GM12878 (cell line): ENCODE measurements around the gene FRK. TPM values are rescaled to one million over a fixed set of nuclear protein-coding genes. Genes with fewer than 3 reads are reported as not detected.

Experiments
- ATAC-seq: fragments of 200-7000 bp; cut with Tn5 transposase; 3 replicates; pipeline ENCODE4 v1.9.1; 2020; ENCODE audit warnings: mild to moderate bottlenecking, moderate library complexity
- BruUV-seq: library from RNA; stranded (reverse); fragments of 400-500 nt; replicated peaks from 2 replicates; lab custom pipeline; 2021; lab: Mats Ljungman, UMichigan
- CTCF ChIA-PET: fragments of 300-600 bp; sonication (Branson Sonifier 250); formaldehyde crosslinking; extraction: SDS; loops from one replicate; lab custom pipeline; 2021; ENCODE audit warnings: inconsistent platforms; lab: Yijun Ruan, JAX
- POLR2A ChIA-PET: fragments of 350-600 bp; formaldehyde crosslinking; extraction: SDS; loops from one replicate; lab custom pipeline; 2021; ENCODE audit warnings: inconsistent platforms; lab: Charles Lee
- RAD21 ChIA-PET: fragments of 300-600 bp; sonication (Branson Sonifier 250); formaldehyde crosslinking; loops from one replicate; lab custom pipeline; 2023; ENCODE audit warnings: antibody characterized with exemption; ENCODE audit not compliant: unreplicated experiment; lab: Charles Lee
- SMC1A ChIA-PET: fragments of 300-600 bp; sonication (Branson Sonifier 250); formaldehyde crosslinking; loops from one replicate; lab custom pipeline; 2023; ENCODE audit not compliant: unreplicated experiment, uncharacterized antibody; lab: Charles Lee
- DNase-seq: peaks from one replicate; pipeline ENCODE4 v3.0.0-alpha.2; 2011; ENCODE audit warnings: low read depth, low spot score
- FAIRE-seq: peaks from 3 replicates; lab custom pipeline; 2011; peaks lifted over from hg19 to GRCh38; lab: Jason Lieb, UNC
- H2AFZ ChIP-seq: 2 replicates; pipeline ENCODE4 v1.6.0; 2011; ENCODE audit warnings: low read depth, low read length, control low read depth; ENCODE audit not compliant: control insufficient read depth
- H3K27ac ChIP-seq: 2 replicates; pipeline ENCODE4 v1.5.1; 2011; ENCODE audit warnings: control low read depth; ENCODE audit not compliant: control insufficient read depth, insufficient read depth
- H3K27me3 ChIP-seq, 2 experiments: replicated peaks in 1 of 2; 2 replicates each; pipeline versions ENCODE4 v1.6.0 to v1.6.1; 2011; ENCODE audit warnings: low read length in 1 of 2; ENCODE audit not compliant: control insufficient read depth in 2 of 2, insufficient read depth in 2 of 2
- H3K36me3 ChIP-seq, 2 experiments: 2 replicates each; pipeline ENCODE4 v1.5.1; 2011; ENCODE audit warnings: low read length in 1 of 2; ENCODE audit not compliant: control insufficient read depth in 2 of 2, insufficient read depth in 2 of 2
- H3K4me1 ChIP-seq: 2 replicates; pipeline ENCODE4 v1.6.1; 2011; ENCODE audit warnings: mild to moderate bottlenecking, low read length, moderate library complexity, mixed read lengths; ENCODE audit not compliant: control insufficient read depth, insufficient read depth
- H3K4me2 ChIP-seq: 2 replicates; pipeline ENCODE4 v1.6.0; 2011; ENCODE audit warnings: control low read depth; ENCODE audit not compliant: control insufficient read depth, insufficient read depth
- H3K4me3 ChIP-seq: fragments of 200-600 bp; sonication (generic); 2 replicates; pipeline ENCODE4 v1.5.1; 2016
- H3K79me2 ChIP-seq: 2 replicates; pipeline ENCODE4 v1.6.0; 2011; ENCODE audit warnings: low read length; ENCODE audit not compliant: control insufficient read depth, insufficient read depth
- H3K9ac ChIP-seq: 2 replicates; pipeline ENCODE4 v1.8.0; 2011; ENCODE audit warnings: low read length, control low read depth, mixed read lengths; ENCODE audit not compliant: control insufficient read depth, insufficient read depth
- H3K9me3 ChIP-seq: replicated peaks from 3 replicates; pipeline ENCODE4 v1.5.1; 2011; ENCODE audit warnings: mild to moderate bottlenecking, low read length; ENCODE audit not compliant: control insufficient read depth, insufficient read depth
- H4K20me1 ChIP-seq: 2 replicates; pipeline ENCODE4 v1.6.0; 2011; ENCODE audit not compliant: control insufficient read depth, insufficient read depth
- CHD1 ChIP-seq: IDR thresholded peaks from 2 replicates; pipeline ENCODE4 v1.6.1; 2012; ENCODE audit warnings: low read depth, low read length, improper control_type of control experiment
- HDGF ChIP-seq: fragments of 450-650 bp; IDR thresholded peaks from 2 replicates; pipeline ENCODE4 v1.6.1; 2016; ENCODE audit warnings: antibody characterized with exemption
- IRF5 ChIP-seq: fragments of 450-650 bp; IDR thresholded peaks from 2 replicates; pipeline ENCODE4 v1.6.1; 2017; ENCODE audit warnings: borderline replicate concordance
- PML ChIP-seq: IDR thresholded peaks from 2 replicates; pipeline ENCODE4 v1.6.1; 2012; ENCODE audit warnings: low read length, inconsistent platforms
- SMC3 ChIP-seq: IDR thresholded peaks from 2 replicates; pipeline ENCODE4 v1.6.1; 2011; ENCODE audit warnings: low read length, improper control_type of control experiment, borderline replicate concordance
- WGBS: methylation state at CpG from one replicate; pipeline ENCODE4 v1.1.6; 2016; ENCODE audit warnings: low lambda C conversion rate; ENCODE audit not compliant: insufficient replicate concordance, insufficient coverage; ENCODE audit errors: missing lambda C conversion rate; 5-methylcytosine and 5-hydroxymethylcytosine counted together
- in situ Hi-C: fragments of 300-500 bp; cut with MboI; formaldehyde crosslinking; loops from 9 replicates; pipeline ENCODE4 v1.14.3; 2018; ENCODE audit warnings: mixed read lengths
- intact Hi-C: fragments of 100-400 bp; cut with micrococcal nuclease; formaldehyde crosslinking; loops from one replicate; pipeline ENCODE4 v1.14.2; 2022; ENCODE audit not compliant: unreplicated experiment
- polyA plus RNA-seq, 11 experiments: library from polyadenylated mRNA; depleted of rRNA in 4 of 11; unstranded in 6 of 11; stranded (reverse) in 5 of 11; fragments of >200 nt; fragmentation: Nextera tagmentation in 4 of 11; fragmentation: Illumina TruSeq in 1 of 11; extraction: Ambion mirVana in 4 of 11; extraction: Trizol in 1 of 11; gene quantifications; 1 replicate in 1 of 11; 2 replicates in 10 of 11; pipeline versions ENCODE4 v1.2.1 to v1.2.3, GENCODE V29; 2011 to 2016; ENCODE audit warnings: inconsistent platforms in 2 of 11, missing spikeins in 2 of 11, low read depth in 1 of 11
- total RNA-seq, 4 experiments: library from RNA; depleted of rRNA in 3 of 4; stranded (reverse); fragments of >200 nt in 3 of 4; fragmentation: Illumina TruSeq in 1 of 4; extraction: Trizol in 1 of 4; gene quantifications; 2 replicates each; pipeline versions ENCODE4 v1.2.1 to v1.2.3, GENCODE V29; 2013 to 2021

The FRK gene
- total and polyA plus RNA-seq, 10 of the 15 experiments (the other 5 are each of a cell fraction or from before 2014, with no cell fraction given): 0.29 to 2.4 (median 1.2) TPM

- H3K9me3 ChIP-seq: no peaks in the 10 kb centered on the region; the same call in 2 of the 3 replicates
- peaks cover 11% of the 10 kb centered on the region for H3K4me1 ChIP-seq
- RAD21 ChIA-PET: interaction anchor here (0.6 to 4.8 kb wide), 8 partner anchors 15 to 51 kb away, joined by 3 to 50 read pairs (median 4); no protein-coding TSS in a partner anchor
- TF ChIP-seq IRF5: no peak
- no peak for TF ChIP-seq CHD1
- no peak for TF ChIP-seq HDGF
- no peak for TF ChIP-seq SMC3
- no peak for TF ChIP-seq PML
- no peak for FAIRE-seq
- H3K79me2 ChIP-seq: no peaks in the 10 kb centered on the region
- WGBS: 50% methylated on average over 4 of the region's 4 CpGs
- H3K4me3 ChIP-seq: no peak overlapping the region
- no peak overlapping the region for H2AFZ ChIP-seq
- H3K27ac ChIP-seq: no peak overlapping the region
- in situ Hi-C loops: no loop called here
- ATAC-seq: no peak
- no TSS peak for BruUV-seq
- intact Hi-C loops: loop anchor here (2.0 kb wide), 1 partner anchor 52 kb away; no protein-coding TSS in a partner anchor
- CTCF ChIA-PET: interaction anchor here (0.9 to 3.3 kb wide), 9 partner anchors 10 to 54 kb away, joined by 3 to 26 read pairs (median 6); no protein-coding TSS in a partner anchor
- H3K4me2 ChIP-seq: no peak overlapping the region
- H3K27me3 ChIP-seq: no peaks in the 10 kb centered on the region
- no peak for DNase-seq
- POLR2A ChIA-PET: interaction anchor here (0.6 to 1.2 kb wide), 2 partner anchors 11 to 46 kb away, joined by 3 to 4 read pairs; no protein-coding TSS in a partner anchor
- no peaks in the 10 kb centered on the region for H4K20me1 ChIP-seq
- SMC1A ChIA-PET: interaction anchor here (0.6 to 5.3 kb wide), 12 partner anchors 9 to 90 kb away, joined by 3 to 54 read pairs (median 4); no protein-coding TSS in a partner anchor
- H3K36me3 ChIP-seq: no peaks in the 10 kb centered on the region; a peak in 1 of 4 replicates
- no peak overlapping the region for H3K9ac ChIP-seq
These were observed 1.8 kb upstream of the FRK start for GRCh38 chr6:116062496-116062895.
